AG04449 (cell line): ENCODE measurements around the gene TP73.

Experiments
- CTCF ChIA-PET: fragments of 350-600 bp; formaldehyde crosslinking; extraction: SDS; loops from one replicate; lab custom pipeline; 2021; ENCODE audit warnings: antibody characterized with exemption; lab: Yijun Ruan, JAX
- POLR2A ChIA-PET: fragments of 400-600, 350-600 bp; formaldehyde crosslinking; extraction: SDS; loops from one replicate; lab custom pipeline; 2020; ENCODE audit warnings: antibody characterized with exemption, inconsistent platforms; lab: Yijun Ruan, JAX
- DNase-seq: peaks from one replicate; pipeline ENCODE4 v3.0.0-alpha.2; 2010; ENCODE audit warnings: low read depth, low spot score
- H3K4me3 ChIP-seq: 2 replicates; pipeline ENCODE4 v1.5.1; 2011; ENCODE audit warnings: low read depth, mild to moderate bottlenecking, control low read depth, low read length
- TF ChIP-seq, protein P1 (sequence below): IDR thresholded peaks from one replicate; pipeline ENCODE4 v1.5.1; 2011; ENCODE audit warnings: mild to moderate bottlenecking, moderate library complexity, low read length, control low read depth, inconsistent platforms; ENCODE audit not compliant: insufficient read depth; ENCODE audit errors: missing control alignments

TP73 gene

GRCh38 chr1:3730543-3731247 lies 78.4 kb downstream of the TP73 start:
- TF ChIP-seq, protein P1, sequence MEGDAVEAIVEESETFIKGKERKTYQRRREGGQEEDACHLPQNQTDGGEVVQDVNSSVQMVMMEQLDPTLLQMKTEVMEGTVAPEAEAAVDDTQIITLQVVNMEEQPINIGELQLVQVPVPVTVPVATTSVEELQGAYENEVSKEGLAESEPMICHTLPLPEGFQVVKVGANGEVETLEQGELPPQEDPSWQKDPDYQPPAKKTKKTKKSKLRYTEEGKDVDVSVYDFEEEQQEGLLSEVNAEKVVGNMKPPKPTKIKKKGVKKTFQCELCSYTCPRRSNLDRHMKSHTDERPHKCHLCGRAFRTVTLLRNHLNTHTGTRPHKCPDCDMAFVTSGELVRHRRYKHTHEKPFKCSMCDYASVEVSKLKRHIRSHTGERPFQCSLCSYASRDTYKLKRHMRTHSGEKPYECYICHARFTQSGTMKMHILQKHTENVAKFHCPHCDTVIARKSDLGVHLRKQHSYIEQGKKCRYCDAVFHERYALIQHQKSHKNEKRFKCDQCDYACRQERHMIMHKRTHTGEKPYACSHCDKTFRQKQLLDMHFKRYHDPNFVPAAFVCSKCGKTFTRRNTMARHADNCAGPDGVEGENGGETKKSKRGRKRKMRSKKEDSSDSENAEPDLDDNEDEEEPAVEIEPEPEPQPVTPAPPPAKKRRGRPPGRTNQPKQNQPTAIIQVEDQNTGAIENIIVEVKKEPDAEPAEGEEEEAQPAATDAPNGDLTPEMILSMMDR = no peak
- CTCF ChIA-PET = interaction anchor here (1.4 kb wide), 1 partner anchor 9 kb away, joined by 4 read pairs; no protein-coding TSS in a partner anchor
- POLR2A ChIA-PET = no interaction called here
- no peak for DNase-seq
- no peak overlapping the region for H3K4me3 ChIP-seq

- DNase-seq = no peak
- CTCF ChIA-PET = interaction anchor here (1.4 kb wide), 1 partner anchor 10 kb away, joined by 4 read pairs; no protein-coding TSS in a partner anchor
- TF ChIP-seq, protein P1 = no peak
- POLR2A ChIA-PET = no interaction called here
- no peak overlapping the region for H3K4me3 ChIP-seq
These were observed 79.5 kb downstream of the TP73 start for GRCh38 chr1:3731583-3732433.

DNA sequence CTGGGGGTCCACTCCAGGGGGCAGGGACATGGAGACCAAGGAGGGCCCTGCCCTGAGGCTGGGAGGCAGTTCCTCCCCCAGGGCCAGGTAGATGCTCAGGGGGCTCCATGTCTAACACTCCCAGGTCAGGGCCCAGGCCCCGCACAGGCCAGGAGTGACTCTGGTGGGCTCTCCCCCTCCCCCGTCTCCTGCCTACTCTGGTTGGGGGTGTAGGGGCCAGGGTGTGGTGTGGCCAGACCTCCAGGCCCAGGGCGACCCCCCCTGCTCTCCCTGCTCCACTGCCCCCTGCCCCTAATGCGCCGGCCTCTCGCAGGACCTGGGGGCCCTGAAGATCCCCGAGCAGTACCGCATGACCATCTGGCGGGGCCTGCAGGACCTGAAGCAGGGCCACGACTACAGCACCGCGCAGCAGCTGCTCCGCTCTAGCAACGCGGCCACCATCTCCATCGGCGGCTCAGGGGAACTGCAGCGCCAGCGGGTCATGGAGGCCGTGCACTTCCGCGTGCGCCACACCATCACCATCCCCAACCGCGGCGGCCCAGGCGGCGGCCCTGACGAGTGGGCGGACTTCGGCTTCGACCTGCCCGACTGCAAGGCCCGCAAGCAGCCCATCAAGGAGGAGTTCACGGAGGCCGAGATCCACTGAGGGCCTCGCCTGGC lies 80.2 kb downstream of the TP73 start:
- ChIA-PET POLR2A (no interaction called here), CTCF (interaction anchor here (1.4 to 2.1 kb wide), 2 partner anchors 8 to 11 kb away, joined by 4 to 17 read pairs; no protein-coding TSS in a partner anchor)
- DNase-seq = no peak
- TF ChIP-seq, protein P1 = no peak
- H3K4me3 ChIP-seq = no peak overlapping the region

DNA sequence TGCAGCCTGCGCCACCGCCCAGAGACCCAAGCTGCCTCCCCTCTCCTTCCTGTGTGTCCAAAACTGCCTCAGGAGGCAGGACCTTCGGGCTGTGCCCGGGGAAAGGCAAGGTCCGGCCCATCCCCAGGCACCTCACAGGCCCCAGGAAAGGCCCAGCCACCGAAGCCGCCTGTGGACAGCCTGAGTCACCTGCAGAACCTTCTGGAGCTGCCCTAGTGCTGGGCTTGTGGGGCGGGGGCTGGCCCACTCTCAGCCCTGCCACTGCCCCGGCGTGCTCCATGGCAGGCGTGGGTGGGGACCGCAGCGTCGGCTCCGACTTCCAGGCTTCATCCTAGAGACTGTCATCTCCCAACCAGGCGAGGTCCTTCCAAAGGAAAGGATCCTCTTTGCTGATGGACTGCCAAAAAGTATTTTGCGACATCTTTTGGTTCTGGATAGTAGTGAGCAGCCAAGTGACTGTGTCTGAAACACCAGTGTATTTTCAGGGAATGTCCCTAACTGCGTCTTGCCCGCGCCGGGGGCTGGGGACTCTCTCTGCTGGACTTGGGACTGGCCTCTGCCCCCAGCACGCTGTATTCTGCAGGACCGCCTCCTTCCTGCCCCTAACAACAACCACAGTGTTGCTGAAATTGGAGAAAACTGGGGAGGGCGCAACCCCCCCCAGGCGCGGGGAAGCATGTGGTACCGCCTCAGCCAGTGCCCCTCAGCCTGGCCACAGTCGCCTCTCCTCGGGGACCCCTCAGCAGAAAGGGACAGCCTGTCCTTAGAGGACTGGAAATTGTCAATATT lies 81.0 kb downstream of the TP73 start:
- TF ChIP-seq, protein P1 = no peak
- ChIA-PET CTCF (interaction anchor here (2.1 kb wide), 1 partner anchor 9 kb away, joined by 17 read pairs; no protein-coding TSS in a partner anchor), POLR2A (no interaction called here)
- H3K4me3 ChIP-seq = no peak overlapping the region
- DNase-seq = no peak

- TF ChIP-seq, protein P1 = no peak
- no peak overlapping the region for H3K4me3 ChIP-seq
- CTCF ChIA-PET = interaction anchor here (2.1 kb wide), 1 partner anchor 9 kb away, joined by 17 read pairs; no protein-coding TSS in a partner anchor
- POLR2A ChIA-PET = no interaction called here
- no peak for DNase-seq
These were observed 81.7 kb downstream of the TP73 start for GRCh38 chr1:3733883-3734589.
